K562 (cell line): ENCODE results near the gene KCNMB3. TPM values are rescaled to one million over a fixed set of nuclear protein-coding genes. Genes with fewer than 3 reads are reported as not detected.

Source experiments
- ATAC-seq: fragments of 200-7000 bp; cut with Tn5 transposase; 3 replicates; pipeline ENCODE4 v1.9.1; 2020; ENCODE audit warnings: moderate library complexity
- BruUV-seq: library from RNA; stranded (reverse); fragments of 400-500 nt; replicated peaks from 2 replicates; lab custom pipeline; 2021; lab: Mats Ljungman, UMichigan
- CTCF ChIA-PET: fragments of 300-600 bp; formaldehyde crosslinking; extraction: SDS; loops from one replicate; lab custom pipeline; 2021; ENCODE audit warnings: low intra/inter-chr PET ratio; lab: Yijun Ruan, JAX
- POLR2A ChIA-PET: fragments of 300-600, 350-650 bp; sonication (Branson Sonifier 250); formaldehyde crosslinking; extraction: SDS; loops from one replicate; lab custom pipeline; 2021; ENCODE audit warnings: antibody characterized with exemption, inconsistent platforms; lab: Yijun Ruan, JAX
- DNase-seq, 4 experiments: peaks; one replicate each; pipeline versions ENCODE4 v3.0.0 to v3.0.0-alpha.2; 2011 to 2018; ENCODE audit warnings: low spot score in 3 of 4, mixed read lengths in 3 of 4; ENCODE audit errors: extremely low read depth in 1 of 4
- FAIRE-seq: peaks from 2 replicates; lab custom pipeline; 2011; peaks lifted over from hg19 to GRCh38; lab: Jason Lieb, UNC
- H2AFZ ChIP-seq: 2 replicates; pipeline ENCODE4 v1.6.0; 2011; ENCODE audit warnings: low read depth, low read length, control low read depth, inconsistent platforms
- H3K27ac ChIP-seq: fragments of 200-600 bp; 3 replicates; pipeline ENCODE4 v1.8.0; 2011; ENCODE audit warnings: low read depth, mild to moderate bottlenecking, control low read depth, inconsistent platforms, low read length, moderate library complexity, mixed read lengths; ENCODE audit errors: extremely low read depth
- H3K27me3 ChIP-seq, 2 experiments: fragments of 300-600 bp in 1 of 2; 2 replicates in 1 of 2; 3 replicates in 1 of 2; pipeline versions ENCODE4 v1.6.0 to v1.8.0; 2011; ENCODE audit warnings: inconsistent platforms in 2 of 2, low read length in 2 of 2, mild to moderate bottlenecking in 1 of 2, mixed read lengths in 1 of 2, moderate library complexity in 1 of 2; ENCODE audit not compliant: control insufficient read depth in 2 of 2, insufficient read depth in 2 of 2
- H3K36me3 ChIP-seq: fragments of 300-600 bp; 3 replicates; pipeline ENCODE4 v1.8.0; 2011; ENCODE audit warnings: mild to moderate bottlenecking, low read length, inconsistent platforms; ENCODE audit not compliant: control insufficient read depth, insufficient read depth
- H3K4me1 ChIP-seq, 2 experiments: fragments of 200-600 bp in 1 of 2; replicated peaks in 1 of 2; 2 replicates in 1 of 2; 3 replicates in 1 of 2; pipeline versions ENCODE4 v1.5.1 to v1.8.0; 2011; ENCODE audit warnings: inconsistent platforms in 2 of 2, low read length in 2 of 2, mild to moderate bottlenecking in 1 of 2, mixed read lengths in 1 of 2, moderate library complexity in 1 of 2; ENCODE audit not compliant: control insufficient read depth in 2 of 2, insufficient read depth in 2 of 2
- H3K4me2 ChIP-seq: 2 replicates; pipeline ENCODE4 v1.6.1; 2011; ENCODE audit warnings: low read length, control low read depth, inconsistent platforms, mixed read lengths; ENCODE audit not compliant: insufficient read depth
- H3K4me3 ChIP-seq: fragments of 200-600 bp; sonication (generic), shearing (Covaris generic); 2 replicates; pipeline ENCODE4 v1.5.1; 2016; ENCODE audit warnings: control low read depth, inconsistent platforms
- H3K79me2 ChIP-seq: fragments of 200-600 bp; 3 replicates; pipeline ENCODE4 v1.8.0; 2011; ENCODE audit warnings: low read length, inconsistent platforms; ENCODE audit not compliant: control insufficient read depth, insufficient read depth
- H3K9ac ChIP-seq, 2 experiments: 2 replicates each; pipeline versions ENCODE4 v1.6.0 to v1.6.1; 2011; ENCODE audit warnings: low read depth in 2 of 2, low read length in 2 of 2, control low read depth in 1 of 2, inconsistent platforms in 1 of 2, mild to moderate bottlenecking in 1 of 2, mixed read lengths in 1 of 2; ENCODE audit not compliant: insufficient read depth in 1 of 2
- H3K9me1 ChIP-seq: one replicate; pipeline ENCODE4 v1.6.0; 2011; ENCODE audit warnings: inconsistent platforms, mild to moderate bottlenecking, low read length, moderate library complexity; ENCODE audit not compliant: control insufficient read depth, insufficient read depth
- H3K9me3 ChIP-seq: replicated peaks from 2 replicates; pipeline ENCODE4 v1.5.1; 2011; ENCODE audit warnings: low read depth, low read length, inconsistent platforms; ENCODE audit not compliant: control insufficient read depth, insufficient read depth
- H4K20me1 ChIP-seq: replicated peaks from 2 replicates; pipeline ENCODE4 v1.6.1; 2011; ENCODE audit warnings: low read length, inconsistent platforms, mixed read lengths; ENCODE audit not compliant: control insufficient read depth, insufficient read depth
- ATF1 ChIP-seq, 2 experiments: fragments of 450-650 bp in 1 of 2; IDR thresholded peaks; 2 replicates each; pipeline ENCODE4 v1.6.1; 2016; ENCODE audit warnings: missing compliant biosample characterization in 1 of 2, missing genetic modification characterization in 1 of 2
- C11orf30 ChIP-seq: fragments of 450-650 bp; IDR thresholded peaks from 2 replicates; pipeline ENCODE4 v1.6.1; 2016; ENCODE audit warnings: low read depth, mild to moderate bottlenecking
- HDAC6 ChIP-seq: IDR thresholded peaks from 2 replicates; pipeline ENCODE4 v1.6.1; 2012; ENCODE audit warnings: low read depth, mild to moderate bottlenecking, control low read depth, inconsistent platforms, low read length, moderate library complexity
- HDAC8 ChIP-seq: fragments of 450-650 bp; IDR thresholded peaks from 2 replicates; pipeline ENCODE4 v1.6.1; 2016; ENCODE audit warnings: mild to moderate bottlenecking, missing genetic modification characterization, moderate library complexity, missing compliant biosample characterization
- KDM1A ChIP-seq, 2 experiments: fragments of 450-650 bp; IDR thresholded peaks; 2 replicates each; pipeline ENCODE4 v1.6.1; 2016; ENCODE audit warnings: mild to moderate bottlenecking in 2 of 2
- KHSRP ChIP-seq: fragments of 450-650 bp; IDR thresholded peaks from 2 replicates; pipeline ENCODE4 v1.6.1; 2017
- L3MBTL2 ChIP-seq: fragments of 450-650 bp; IDR thresholded peaks from 2 replicates; pipeline ENCODE4 v1.6.1; 2016; ENCODE audit warnings: mild to moderate bottlenecking, moderate library complexity
- MAFK ChIP-seq: IDR thresholded peaks from 2 replicates; pipeline ENCODE4 v1.6.1; 2011; ENCODE audit warnings: low read length, improper control_type of control experiment
- MCM2 ChIP-seq: fragments of 450-650 bp; IDR thresholded peaks from 2 replicates; pipeline ENCODE4 v1.6.1; 2017; ENCODE audit warnings: low read depth, mild to moderate bottlenecking
- MEF2A ChIP-seq: IDR thresholded peaks from 2 replicates; pipeline ENCODE4 v1.6.1; 2011; ENCODE audit warnings: low read depth, mild to moderate bottlenecking, low read length, moderate library complexity; ENCODE audit not compliant: control insufficient read depth
- MYNN ChIP-seq, 2 experiments: sonication (generic); formaldehyde crosslinking in 1 of 2; IDR thresholded peaks; 2 replicates each; pipeline versions ENCODE4 v1.5.0 to v1.6.1; 2016 to 2020; ENCODE audit warnings: antibody characterized with exemption in 1 of 2, missing genetic modification reagents in 1 of 2
- NFATC3 ChIP-seq: fragments of 450-650 bp; IDR thresholded peaks from 2 replicates; pipeline ENCODE4 v1.6.1; 2017; ENCODE audit warnings: mild to moderate bottlenecking
- NR2C1 ChIP-seq, 2 experiments: fragments of 450-650 bp; IDR thresholded peaks; 2 replicates each; pipeline ENCODE4 v1.6.1; 2017; ENCODE audit warnings: mild to moderate bottlenecking in 2 of 2, antibody characterized with exemption in 1 of 2, inconsistent platforms in 1 of 2, missing compliant biosample characterization in 1 of 2, missing genetic modification characterization in 1 of 2
- PHB2 ChIP-seq: fragments of 450-650 bp; IDR thresholded peaks from 2 replicates; pipeline ENCODE4 v1.6.1; 2017; ENCODE audit warnings: low read depth
- PRMT5 ChIP-seq: sonication (generic); formaldehyde crosslinking; IDR thresholded peaks from 2 replicates; pipeline ENCODE4 v1.5.0; 2020; ENCODE audit warnings: missing genetic modification reagents
- PTBP1 ChIP-seq: fragments of 200-400 bp; formaldehyde crosslinking; IDR thresholded peaks from 2 replicates; pipeline ENCODE4 v1.6.1; 2017; ENCODE audit warnings: low read depth, low read length
- SAP30 ChIP-seq: fragments of 200-600 bp; sonication (generic); IDR thresholded peaks from 2 replicates; pipeline ENCODE4 v1.6.1; 2012; ENCODE audit warnings: borderline replicate concordance, low read depth, mild to moderate bottlenecking, moderate library complexity, low read length, control low read depth, inconsistent platforms; ENCODE audit not compliant: insufficient read depth, poor library complexity, severe bottlenecking
- SIRT6 ChIP-seq: IDR thresholded peaks from one replicate; pipeline ENCODE4 v1.6.1; 2012; ENCODE audit warnings: low read depth, mild to moderate bottlenecking, control low read depth, inconsistent platforms, low read length, moderate library complexity
- ZNF217 ChIP-seq: sonication (generic); formaldehyde crosslinking; IDR thresholded peaks from 2 replicates; pipeline ENCODE4 v1.8.0; 2022; ENCODE audit warnings: mild to moderate bottlenecking, missing genetic modification reagents
- ZNF41 ChIP-seq: fragments of 250-450 bp; sonication (Bioruptor Pico); conservative IDR thresholded peaks from 2 replicates; pipeline ENCODE4 v1.4.0; 2020; ENCODE audit warnings: mild to moderate bottlenecking
- ZNF512 ChIP-seq: IDR thresholded peaks from 2 replicates; pipeline ENCODE4 v1.6.1; 2016; ENCODE audit warnings: missing genetic modification characterization, missing compliant biosample characterization
- WGBS: fragments of 100-300 bp; shearing (Covaris generic); methylation state at CpG from one replicate; pipeline ENCODE4 v1.1.6; 2016; ENCODE audit warnings: low coverage, mixed read lengths; ENCODE audit not compliant: insufficient coverage; ENCODE audit errors: missing lambda C conversion rate; 5-methylcytosine and 5-hydroxymethylcytosine counted together
- in situ Hi-C: fragments of 300-500 bp; cut with MboI; formaldehyde crosslinking; loops from 4 replicates; pipeline ENCODE4 v1.15.0; 2018; ENCODE audit warnings: inconsistent platforms, mixed read lengths
- intact Hi-C: fragments of 100-400 bp; cut with micrococcal nuclease; formaldehyde crosslinking; loops from 2 replicates; pipeline ENCODE4 v1.14.2; 2022
- polyA plus RNA-seq, 8 experiments: library from polyadenylated mRNA; depleted of rRNA in 4 of 8; stranded (reverse) in 5 of 8; unstranded in 3 of 8; fragments of >200 nt; fragmentation: Nextera tagmentation in 2 of 8; fragmentation: Illumina TruSeq in 1 of 8; extraction: Ambion mirVana in 2 of 8; extraction: Trizol in 1 of 8; gene quantifications; 2 replicates each; pipeline versions ENCODE4 v1.2.1 to v1.2.3, GENCODE V29; 2011 to 2014; ENCODE audit warnings: inconsistent platforms in 1 of 8, missing spikeins in 1 of 8
- total RNA-seq, 7 experiments: library from RNA; depleted of rRNA in 6 of 7; stranded (reverse); fragments of >200 nt in 6 of 7; fragmentation: Illumina TruSeq in 2 of 7; extraction: Trizol in 2 of 7; gene quantifications; 2 replicates each; pipeline versions ENCODE4 v1.2.1 to v1.2.3, GENCODE V29; 2011 to 2021; ENCODE audit warnings: low replicate concordance in 1 of 7

The KCNMB3 gene
- total and polyA plus RNA-seq, 9 of the 15 experiments (the other 6 are each of a cell fraction or from before 2014, with no cell fraction given): 7.0 to 21.1 (median 14.3) TPM

- Histone ChIP-seq H3K4me1 (peaks cover 26 to 46% of the 10 kb centered on the region in 2 experiments), H3K27ac (peak overlapping the region; percentile 82), H3K9me3 (no peaks in the 10 kb centered on the region), H3K9ac (peak overlapping the region in 1 of 2 experiments; percentile 55; a peak in 2 of 4 replicates), H3K79me2 (no peaks in the 10 kb centered on the region), H3K27me3 (no peaks in the 10 kb centered on the region), H2AFZ (peak overlapping the region; percentile 98), H3K9me1 (no peaks in the 10 kb centered on the region), H3K4me3 (no peak overlapping the region), H3K4me2 (peak overlapping the region; percentile 9; the same call in 1 of the 2 replicates), H4K20me1 (no peaks in the 10 kb centered on the region), H3K36me3 (no peaks in the 10 kb centered on the region)
- CTCF ChIA-PET: no interaction called here
- POLR2A ChIA-PET: interaction anchor here (1.6 kb wide), 1 partner anchor 11 kb away, joined by 5 read pairs; no protein-coding TSS in a partner anchor
- BruUV-seq: no TSS peak
- no peak for ATAC-seq
- FAIRE-seq: no peak
- WGBS: 20% methylated on average over 4 of the region's 4 CpGs
- DNase-seq: peak in 1 of 4 experiments; percentile 47
- in situ Hi-C loops (no loop called here), intact Hi-C loops (no loop called here)
- TF ChIP-seq ZNF217 (CRISPR knock-in tag) (no peak), PHB2 (no peak), ZNF512 (tag) (no peak), L3MBTL2 (0 out of 2 replicates have a peak, but pooled peaks have one; percentile 15), NR2C1 (IDR thresholded peaks at IDR 0.05) (no peak), NR2C1 (tag; IDR thresholded peaks at IDR 0.05) (peak; percentile 27; the same call in 1 of the 2 replicates), MCM2 (no peak), HDAC6 (no peak), SAP30 (no peak), MEF2A (no peak), ZNF41 (CRISPR knock-in tag) (no peak), C11orf30 (peak; percentile 95), KHSRP (no peak), KDM1A (IDR thresholded peaks at IDR 0.05) (no peak), PRMT5 (CRISPR knock-in tag) (no peak), MAFK (peak; percentile 93), SIRT6 (no peak), NFATC3 (no peak), PTBP1 (no peak), ATF1 (CRISPR knock-in tag; IDR thresholded peaks at IDR 0.05) (no peak), ATF1 (tag; IDR thresholded peaks at IDR 0.05) (no peak), MYNN (IDR thresholded peaks at IDR 0.05) (no peak), MYNN (CRISPR knock-in tag; IDR thresholded peaks at IDR 0.05) (no peak), HDAC8 (tag) (no peak)
Observed at GRCh38 chr3:179269152-179269707, 18.3 kb upstream of the KCNMB3 start.
